ENCODE measurements around the gene GRID1. TPM values are rescaled to one million over a fixed set of nuclear protein-coding genes. Genes with fewer than 3 reads are reported as not detected.

Gene GRID1
- polyA plus RNA-seq, 1 donor (not counting 4 experiments of a cell fraction or from before 2014, with no cell fraction given) = 0.01 TPM

DNA sequence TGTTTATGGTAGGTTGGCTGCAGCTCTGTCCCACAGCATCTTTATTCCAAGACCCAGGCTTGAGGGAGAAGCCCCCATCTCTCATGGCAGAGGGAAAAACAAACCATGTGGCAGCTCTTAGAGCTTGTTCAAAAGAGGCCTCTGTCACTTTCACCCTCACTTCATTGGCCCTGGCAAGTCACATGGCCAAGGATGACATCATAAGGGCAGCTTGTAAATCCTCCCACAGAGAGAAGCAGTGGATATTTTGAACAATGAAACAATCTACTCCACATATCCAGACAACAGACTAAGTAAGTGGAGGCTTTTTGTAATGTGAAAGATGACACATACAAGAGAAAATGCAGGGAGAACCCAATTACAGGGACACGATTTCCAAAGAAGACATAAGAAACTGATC lies 108.1 kb downstream of the GRID1 start:
- DNase-seq (ENCODE audit: low read depth, low spot score) (no peak), FAIRE-seq (no peak)
- Histone ChIP-seq H3K4me1 (ENCODE audit: control insufficient read depth, extremely low read depth, insufficient read depth, low read length) (no peaks in the 10 kb centered on the region), H3K9ac (ENCODE audit: control insufficient read depth, extremely low read depth, insufficient read depth, low read length) (no peak overlapping the region), H3K9me1 (ENCODE audit: control insufficient read depth, extremely low read depth, insufficient read depth, low read length) (no peaks in the 10 kb centered on the region), H3K36me3 (ENCODE audit: control insufficient read depth in 2 of 2, extremely low read depth in 1 of 2, insufficient read depth in 2 of 2, low read length in 2 of 2) (no peaks in the 10 kb centered on the region), H3K27ac (ENCODE audit: control insufficient read depth, insufficient read depth, low read length) (no peak overlapping the region), H3K27me3 (ENCODE audit: control insufficient read depth, extremely low read depth, insufficient read depth, low read length) (peaks cover 15% of the 10 kb centered on the region), H3K9me3 (ENCODE audit: control insufficient read depth, low read depth, low read length) (no peaks in the 10 kb centered on the region), H3K4me3 (ENCODE audit: control insufficient read depth in 2 of 3, extremely low read depth in 1 of 3, insufficient read depth in 2 of 3, low read depth in 1 of 3, low read length in 3 of 3) (no peak overlapping the region), H4K20me1 (ENCODE audit: control insufficient read depth, extremely low read depth, insufficient read depth, low read length) (no peaks in the 10 kb centered on the region), H3K79me2 (ENCODE audit: control insufficient read depth, insufficient read depth, low read length) (no peaks in the 10 kb centered on the region), H3K4me2 (ENCODE audit: control insufficient read depth, extremely low read depth, insufficient read depth, low read depth, low read length) (no peak overlapping the region), H2AFZ (ENCODE audit: control insufficient read depth, low read length) (no peak overlapping the region)
- dilution Hi-C loops (cut with MboI; ENCODE audit: extremely low pct_ligation_motif_present, low sequenced_read_pairs) = no loop called here
- TF ChIP-seq, protein P1, sequence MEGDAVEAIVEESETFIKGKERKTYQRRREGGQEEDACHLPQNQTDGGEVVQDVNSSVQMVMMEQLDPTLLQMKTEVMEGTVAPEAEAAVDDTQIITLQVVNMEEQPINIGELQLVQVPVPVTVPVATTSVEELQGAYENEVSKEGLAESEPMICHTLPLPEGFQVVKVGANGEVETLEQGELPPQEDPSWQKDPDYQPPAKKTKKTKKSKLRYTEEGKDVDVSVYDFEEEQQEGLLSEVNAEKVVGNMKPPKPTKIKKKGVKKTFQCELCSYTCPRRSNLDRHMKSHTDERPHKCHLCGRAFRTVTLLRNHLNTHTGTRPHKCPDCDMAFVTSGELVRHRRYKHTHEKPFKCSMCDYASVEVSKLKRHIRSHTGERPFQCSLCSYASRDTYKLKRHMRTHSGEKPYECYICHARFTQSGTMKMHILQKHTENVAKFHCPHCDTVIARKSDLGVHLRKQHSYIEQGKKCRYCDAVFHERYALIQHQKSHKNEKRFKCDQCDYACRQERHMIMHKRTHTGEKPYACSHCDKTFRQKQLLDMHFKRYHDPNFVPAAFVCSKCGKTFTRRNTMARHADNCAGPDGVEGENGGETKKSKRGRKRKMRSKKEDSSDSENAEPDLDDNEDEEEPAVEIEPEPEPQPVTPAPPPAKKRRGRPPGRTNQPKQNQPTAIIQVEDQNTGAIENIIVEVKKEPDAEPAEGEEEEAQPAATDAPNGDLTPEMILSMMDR (optimal IDR thresholded peaks at IDR 0.05 in 1 of 3, IDR thresholded peaks at IDR 0.05 in 1 of 3, conservative IDR thresholded peaks at IDR 0.05 in 1 of 3; ENCODE audit: extremely low read depth in 1 of 3, insufficient read depth in 2 of 3, low read length in 3 of 3) = no peak
- no peak for TF ChIP-seq EZH2 (IDR thresholded peaks at IDR 0.05; ENCODE audit: low read length)

DNA sequence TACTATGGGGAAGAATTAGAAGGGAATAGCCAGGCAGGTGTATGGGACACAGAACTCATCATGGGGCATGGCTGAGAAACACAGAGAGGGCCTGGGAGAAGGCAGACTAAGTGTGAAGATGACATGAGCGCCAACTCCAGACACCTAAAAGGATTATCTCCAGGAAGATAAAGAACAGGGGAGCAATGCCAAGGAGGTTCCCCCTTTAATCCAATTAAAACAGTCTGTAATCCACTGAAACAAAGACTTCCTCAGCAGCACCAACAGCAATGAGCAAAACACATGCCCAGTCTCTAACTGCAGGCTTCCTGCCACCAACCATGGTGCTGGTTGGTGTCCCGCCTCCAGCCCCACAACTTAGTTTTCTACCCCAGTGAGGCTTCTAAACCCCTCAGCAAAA lies 108.9 kb downstream of the GRID1 start:
- DNase-seq (ENCODE audit: low read depth, low spot score) (no peak), FAIRE-seq (no peak)
- Histone ChIP-seq H3K9ac (ENCODE audit: control insufficient read depth, extremely low read depth, insufficient read depth, low read length) (no peak overlapping the region), H3K4me1 (ENCODE audit: control insufficient read depth, extremely low read depth, insufficient read depth, low read length) (no peaks in the 10 kb centered on the region), H3K36me3 (ENCODE audit: control insufficient read depth in 2 of 2, extremely low read depth in 1 of 2, insufficient read depth in 2 of 2, low read length in 2 of 2) (no peaks in the 10 kb centered on the region), H3K9me1 (ENCODE audit: control insufficient read depth, extremely low read depth, insufficient read depth, low read length) (no peaks in the 10 kb centered on the region), H2AFZ (ENCODE audit: control insufficient read depth, low read length) (no peak overlapping the region), H3K4me2 (ENCODE audit: control insufficient read depth, extremely low read depth, insufficient read depth, low read depth, low read length) (no peak overlapping the region), H3K4me3 (ENCODE audit: control insufficient read depth in 2 of 3, extremely low read depth in 1 of 3, insufficient read depth in 2 of 3, low read depth in 1 of 3, low read length in 3 of 3) (no peak overlapping the region), H3K27ac (ENCODE audit: control insufficient read depth, insufficient read depth, low read length) (no peak overlapping the region), H3K27me3 (ENCODE audit: control insufficient read depth, extremely low read depth, insufficient read depth, low read length) (peaks cover 7% of the 10 kb centered on the region), H3K79me2 (ENCODE audit: control insufficient read depth, insufficient read depth, low read length) (no peaks in the 10 kb centered on the region), H3K9me3 (ENCODE audit: control insufficient read depth, low read depth, low read length) (no peaks in the 10 kb centered on the region), H4K20me1 (ENCODE audit: control insufficient read depth, extremely low read depth, insufficient read depth, low read length) (no peaks in the 10 kb centered on the region)
- dilution Hi-C loops (cut with MboI; ENCODE audit: extremely low pct_ligation_motif_present, low sequenced_read_pairs) = no loop called here
- TF ChIP-seq, protein P1 (optimal IDR thresholded peaks at IDR 0.05 in 1 of 3, IDR thresholded peaks at IDR 0.05 in 1 of 3, conservative IDR thresholded peaks at IDR 0.05 in 1 of 3; ENCODE audit: extremely low read depth in 1 of 3, insufficient read depth in 2 of 3, low read length in 3 of 3) = no peak
- TF ChIP-seq EZH2 (IDR thresholded peaks at IDR 0.05; ENCODE audit: low read length) = no peak
